Measurements from ENCODE around the gene LAMC2. TPM values are rescaled to one million over a fixed set of nuclear protein-coding genes. Genes with fewer than 3 reads are reported as not detected.

Gene LAMC2
- total and polyA plus RNA-seq, 9 of the 15 experiments (the other 6 are each of a cell fraction or from before 2014, with no cell fraction given) = 0.02 to 0.03 TPM; not detected in 7

GRCh38 chr1:183167676-183168075 is 18.4 kb upstream of the LAMC2 start:
- ChIA-PET CTCF (ENCODE audit: low intra/inter-chr PET ratio) (no interaction called here), POLR2A (no interaction called here)
- 0% methylated on average over 1 of the region's 1 CpG for whole genome bisulfite sequencing (ENCODE audit: insufficient coverage, low coverage, missing lambda C conversion rate)
- Histone ChIP-seq H2AFZ (ENCODE audit: low read depth, low read length) (no peak overlapping the region), H3K36me3 (ENCODE audit: control insufficient read depth, insufficient read depth, low read length) (no peaks in the 10 kb centered on the region), H3K27me3 (ENCODE audit: control insufficient read depth in 2 of 2, insufficient read depth in 2 of 2, low read length in 2 of 2) (no peaks in the 10 kb centered on the region), H3K9me1 (ENCODE audit: control insufficient read depth, insufficient read depth, low read length) (no peaks in the 10 kb centered on the region), H3K9ac (ENCODE audit: insufficient read depth in 1 of 2, low read depth in 2 of 2, low read length in 2 of 2) (no peak overlapping the region), H3K79me2 (ENCODE audit: control insufficient read depth, insufficient read depth, low read length) (no peaks in the 10 kb centered on the region), H3K9me3 (replicated peaks; ENCODE audit: control insufficient read depth, insufficient read depth, low read depth, low read length) (no peaks in the 10 kb centered on the region), H3K4me3 (no peak overlapping the region), H3K4me2 (ENCODE audit: insufficient read depth, low read length) (no peak overlapping the region), H3K27ac (ENCODE audit: extremely low read depth, low read depth, low read length) (no peak overlapping the region), H3K4me1 (replicated peaks in 1 of 2; ENCODE audit: control insufficient read depth in 2 of 2, insufficient read depth in 2 of 2, low read length in 2 of 2) (no peaks in the 10 kb centered on the region), H4K20me1 (replicated peaks; ENCODE audit: control insufficient read depth, insufficient read depth, low read length) (no peaks in the 10 kb centered on the region)
- intact Hi-C loops (cut with micrococcal nuclease) = no loop called here
- no peak for TF ChIP-seq ZNF224 (CRISPR knock-in tag; IDR thresholded peaks at IDR 0.05)
- no peak for TF ChIP-seq E2F3 (CRISPR knock-in tag; IDR thresholded peaks at IDR 0.05)
- TF ChIP-seq HEY1 (CRISPR knock-in tag; IDR thresholded peaks at IDR 0.05; ENCODE audit: borderline replicate concordance) = no peak
- TF ChIP-seq RFX5 (IDR thresholded peaks at IDR 0.05; ENCODE audit: low read depth, low read length) = no peak
- TF ChIP-seq, protein P1, sequence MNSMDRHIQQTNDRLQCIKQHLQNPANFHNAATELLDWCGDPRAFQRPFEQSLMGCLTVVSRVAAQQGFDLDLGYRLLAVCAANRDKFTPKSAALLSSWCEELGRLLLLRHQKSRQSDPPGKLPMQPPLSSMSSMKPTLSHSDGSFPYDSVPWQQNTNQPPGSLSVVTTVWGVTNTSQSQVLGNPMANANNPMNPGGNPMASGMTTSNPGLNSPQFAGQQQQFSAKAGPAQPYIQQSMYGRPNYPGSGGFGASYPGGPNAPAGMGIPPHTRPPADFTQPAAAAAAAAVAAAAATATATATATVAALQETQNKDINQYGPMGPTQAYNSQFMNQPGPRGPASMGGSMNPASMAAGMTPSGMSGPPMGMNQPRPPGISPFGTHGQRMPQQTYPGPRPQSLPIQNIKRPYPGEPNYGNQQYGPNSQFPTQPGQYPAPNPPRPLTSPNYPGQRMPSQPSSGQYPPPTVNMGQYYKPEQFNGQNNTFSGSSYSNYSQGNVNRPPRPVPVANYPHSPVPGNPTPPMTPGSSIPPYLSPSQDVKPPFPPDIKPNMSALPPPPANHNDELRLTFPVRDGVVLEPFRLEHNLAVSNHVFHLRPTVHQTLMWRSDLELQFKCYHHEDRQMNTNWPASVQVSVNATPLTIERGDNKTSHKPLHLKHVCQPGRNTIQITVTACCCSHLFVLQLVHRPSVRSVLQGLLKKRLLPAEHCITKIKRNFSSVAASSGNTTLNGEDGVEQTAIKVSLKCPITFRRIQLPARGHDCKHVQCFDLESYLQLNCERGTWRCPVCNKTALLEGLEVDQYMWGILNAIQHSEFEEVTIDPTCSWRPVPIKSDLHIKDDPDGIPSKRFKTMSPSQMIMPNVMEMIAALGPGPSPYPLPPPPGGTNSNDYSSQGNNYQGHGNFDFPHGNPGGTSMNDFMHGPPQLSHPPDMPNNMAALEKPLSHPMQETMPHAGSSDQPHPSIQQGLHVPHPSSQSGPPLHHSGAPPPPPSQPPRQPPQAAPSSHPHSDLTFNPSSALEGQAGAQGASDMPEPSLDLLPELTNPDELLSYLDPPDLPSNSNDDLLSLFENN (IDR thresholded peaks at IDR 0.05; ENCODE audit: low read depth in 2 of 2, low read length in 2 of 2) = no peak
- no peak for TF ChIP-seq NBN (IDR thresholded peaks at IDR 0.05; ENCODE audit: low read depth)
- TF ChIP-seq GTF2E2 (tag; IDR thresholded peaks at IDR 0.05) = no peak
- no peak for TF ChIP-seq HDGF (IDR thresholded peaks at IDR 0.05)
- no peak for TF ChIP-seq HNRNPLL (IDR thresholded peaks at IDR 0.05; ENCODE audit: low read depth, low read length, poor library complexity, severe bottlenecking)
- TF ChIP-seq, protein P2, sequence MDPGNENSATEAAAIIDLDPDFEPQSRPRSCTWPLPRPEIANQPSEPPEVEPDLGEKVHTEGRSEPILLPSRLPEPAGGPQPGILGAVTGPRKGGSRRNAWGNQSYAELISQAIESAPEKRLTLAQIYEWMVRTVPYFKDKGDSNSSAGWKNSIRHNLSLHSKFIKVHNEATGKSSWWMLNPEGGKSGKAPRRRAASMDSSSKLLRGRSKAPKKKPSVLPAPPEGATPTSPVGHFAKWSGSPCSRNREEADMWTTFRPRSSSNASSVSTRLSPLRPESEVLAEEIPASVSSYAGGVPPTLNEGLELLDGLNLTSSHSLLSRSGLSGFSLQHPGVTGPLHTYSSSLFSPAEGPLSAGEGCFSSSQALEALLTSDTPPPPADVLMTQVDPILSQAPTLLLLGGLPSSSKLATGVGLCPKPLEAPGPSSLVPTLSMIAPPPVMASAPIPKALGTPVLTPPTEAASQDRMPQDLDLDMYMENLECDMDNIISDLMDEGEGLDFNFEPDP (CRISPR knock-in tag; IDR thresholded peaks at IDR 0.05) = no peak
- TF ChIP-seq, protein P3, sequence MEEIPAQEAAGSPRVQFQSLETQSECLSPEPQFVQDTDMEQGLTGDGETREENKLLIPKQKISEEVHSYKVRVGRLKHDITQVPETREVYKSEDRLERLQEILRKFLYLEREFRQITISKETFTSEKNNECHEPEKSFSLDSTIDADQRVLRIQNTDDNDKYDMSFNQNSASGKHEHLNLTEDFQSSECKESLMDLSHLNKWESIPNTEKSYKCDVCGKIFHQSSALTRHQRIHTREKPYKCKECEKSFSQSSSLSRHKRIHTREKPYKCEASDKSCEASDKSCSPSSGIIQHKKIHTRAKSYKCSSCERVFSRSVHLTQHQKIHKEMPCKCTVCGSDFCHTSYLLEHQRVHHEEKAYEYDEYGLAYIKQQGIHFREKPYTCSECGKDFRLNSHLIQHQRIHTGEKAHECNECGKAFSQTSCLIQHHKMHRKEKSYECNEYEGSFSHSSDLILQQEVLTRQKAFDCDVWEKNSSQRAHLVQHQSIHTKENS (CRISPR knock-in tag; IDR thresholded peaks at IDR 0.05) = no peak
- TF ChIP-seq ZNF212 (CRISPR knock-in tag; IDR thresholded peaks at IDR 0.05) = no peak
- no peak for TF ChIP-seq BRD9 (IDR thresholded peaks at IDR 0.05; ENCODE audit: low read depth, partially characterized antibody)
- TF ChIP-seq STAT5A (IDR thresholded peaks at IDR 0.05; ENCODE audit: borderline replicate concordance, low read length) = no peak
- TF ChIP-seq, protein P4, sequence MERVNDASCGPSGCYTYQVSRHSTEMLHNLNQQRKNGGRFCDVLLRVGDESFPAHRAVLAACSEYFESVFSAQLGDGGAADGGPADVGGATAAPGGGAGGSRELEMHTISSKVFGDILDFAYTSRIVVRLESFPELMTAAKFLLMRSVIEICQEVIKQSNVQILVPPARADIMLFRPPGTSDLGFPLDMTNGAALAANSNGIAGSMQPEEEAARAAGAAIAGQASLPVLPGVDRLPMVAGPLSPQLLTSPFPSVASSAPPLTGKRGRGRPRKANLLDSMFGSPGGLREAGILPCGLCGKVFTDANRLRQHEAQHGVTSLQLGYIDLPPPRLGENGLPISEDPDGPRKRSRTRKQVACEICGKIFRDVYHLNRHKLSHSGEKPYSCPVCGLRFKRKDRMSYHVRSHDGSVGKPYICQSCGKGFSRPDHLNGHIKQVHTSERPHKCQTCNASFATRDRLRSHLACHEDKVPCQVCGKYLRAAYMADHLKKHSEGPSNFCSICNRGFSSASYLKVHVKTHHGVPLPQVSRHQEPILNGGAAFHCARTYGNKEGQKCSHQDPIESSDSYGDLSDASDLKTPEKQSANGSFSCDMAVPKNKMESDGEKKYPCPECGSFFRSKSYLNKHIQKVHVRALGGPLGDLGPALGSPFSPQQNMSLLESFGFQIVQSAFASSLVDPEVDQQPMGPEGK (CRISPR knock-in tag; IDR thresholded peaks at IDR 0.05; ENCODE audit: borderline replicate concordance) = no peak
- no peak for TF ChIP-seq ZNF24 (IDR thresholded peaks at IDR 0.05)
- no peak for TF ChIP-seq RBM25 (IDR thresholded peaks at IDR 0.05; ENCODE audit: low read depth, low read length, severe bottlenecking)
- no TSS peak for BruUV-seq (replicated peaks)
- DNase-seq (ENCODE audit: extremely low read depth in 1 of 4, low spot score in 3 of 4) = no peak
- no peak for ATAC-seq
- in situ Hi-C loops (cut with MboI) = no loop called here
- no peak for FAIRE-seq
